Epithelial cell of prostate (primary cell): ENCODE data around the gene ARHGEF37.
"Not testable (repeated sequence)": the region's sequence is repeated elsewhere in the genome, so short reads cannot be mapped to it uniquely, and the experiment has no call there.

Experiments used
- DNase-seq: peaks from one replicate; pipeline ENCODE4 v3.0.0-alpha.2; 2011; ENCODE audit warnings: low read depth, low spot score
- H3K27ac ChIP-seq: fragments of 450-650 bp; 2 replicates; pipeline ENCODE4 v1.5.1; 2017; ENCODE audit warnings: mild to moderate bottlenecking

Gene ARHGEF37

GRCh38 chr5:149563466-149563865 is 17.8 kb upstream of the ARHGEF37 start:
- peak overlapping the region; percentile 98 for H3K27ac ChIP-seq
- DNase-seq: no peak

GRCh38 chr5:149564542-149565140 is 16.7 kb upstream of the ARHGEF37 start:
- peak overlapping the region; percentile 98 for H3K27ac ChIP-seq
- not testable (repeated sequence) for DNase-seq

GRCh38 chr5:149567226-149567625 is 14.1 kb upstream of the ARHGEF37 start:
- no peak for DNase-seq
- no peak overlapping the region for H3K27ac ChIP-seq

- H3K27ac ChIP-seq: no peak overlapping the region
- DNase-seq: no peak
These were observed 9.1 kb upstream of the ARHGEF37 start for GRCh38 chr5:149572170-149572569.

- no peak for DNase-seq
- no peak overlapping the region for H3K27ac ChIP-seq
These were observed 8.6 kb upstream of the ARHGEF37 start for GRCh38 chr5:149572576-149573231.

- no peak overlapping the region for H3K27ac ChIP-seq
- no peak for DNase-seq
These were observed 6.2 kb upstream of the ARHGEF37 start for GRCh38 chr5:149575131-149575530.

GRCh38 chr5:149576021-149576420 is 5.3 kb upstream of the ARHGEF37 start:
- no peak overlapping the region for H3K27ac ChIP-seq
- no peak for DNase-seq

GRCh38 chr5:149578896-149579295 is 2.4 kb upstream of the ARHGEF37 start:
- H3K27ac ChIP-seq: no peak overlapping the region
- no peak for DNase-seq

GRCh38 chr5:149580808-149581191 is 498 bp upstream of the ARHGEF37 start:
- DNase-seq: no peak
- H3K27ac ChIP-seq: peak overlapping the region; percentile 83

GRCh38 chr5:149581931-149582768 is 852 bp downstream of the ARHGEF37 start:
- H3K27ac ChIP-seq: peak overlapping the region; percentile 83

GRCh38 chr5:149583394-149583793 is 2.1 kb downstream of the ARHGEF37 start:
- H3K27ac ChIP-seq: peak overlapping the region; percentile 83
- DNase-seq: no peak

More at GRCh38 chr5:149581931-149582768, 852 bp downstream of the ARHGEF37 start:
- DNase-seq: no peak

- DNase-seq: no peak
- H3K27ac ChIP-seq: peak overlapping the region; percentile 83
These were observed 2.8 kb downstream of the ARHGEF37 start for GRCh38 chr5:149584121-149584520.

- peak overlapping the region; percentile 83 for H3K27ac ChIP-seq
- DNase-seq: no peak
These were observed 4.6 kb downstream of the ARHGEF37 start for GRCh38 chr5:149585910-149586309.

GRCh38 chr5:149586708-149587318 is 5.5 kb downstream of the ARHGEF37 start:
- peak overlapping the region; percentile 83 for H3K27ac ChIP-seq
- DNase-seq: no peak

GRCh38 chr5:149588936-149589335 is 7.6 kb downstream of the ARHGEF37 start:
- H3K27ac ChIP-seq: no peak overlapping the region
- no peak for DNase-seq

GRCh38 chr5:149593370-149593769 is 12.1 kb downstream of the ARHGEF37 start:
- no peak for DNase-seq
- H3K27ac ChIP-seq: no peak overlapping the region

GRCh38 chr5:149594206-149594895 is 13.1 kb downstream of the ARHGEF37 start:
- H3K27ac ChIP-seq: no peak overlapping the region
- no peak for DNase-seq

- not testable (repeated sequence) for H3K27ac ChIP-seq, DNase-seq
These were observed 13.8 kb downstream of the ARHGEF37 start for GRCh38 chr5:149595105-149595504.

GRCh38 chr5:149596712-149597111 is 15.4 kb downstream of the ARHGEF37 start:
- peak overlapping the region; percentile 43 for H3K27ac ChIP-seq

GRCh38 chr5:149597618-149598017 is 16.3 kb downstream of the ARHGEF37 start:
- H3K27ac ChIP-seq: peak overlapping the region; percentile 43
- DNase-seq: no peak

More at GRCh38 chr5:149596712-149597111, 15.4 kb downstream of the ARHGEF37 start:
- DNase-seq: no peak
